ENCODE data around the gene TMEM184A. TPM values are rescaled to one million over a fixed set of nuclear protein-coding genes. Genes with fewer than 3 reads are reported as not detected.

TMEM184A gene
- total and polyA plus RNA-seq, 2 of the 8 experiments (the other 6 are each of a cell fraction or from before 2014, with no cell fraction given), result 1.8 to 2.1 TPM

DNA sequence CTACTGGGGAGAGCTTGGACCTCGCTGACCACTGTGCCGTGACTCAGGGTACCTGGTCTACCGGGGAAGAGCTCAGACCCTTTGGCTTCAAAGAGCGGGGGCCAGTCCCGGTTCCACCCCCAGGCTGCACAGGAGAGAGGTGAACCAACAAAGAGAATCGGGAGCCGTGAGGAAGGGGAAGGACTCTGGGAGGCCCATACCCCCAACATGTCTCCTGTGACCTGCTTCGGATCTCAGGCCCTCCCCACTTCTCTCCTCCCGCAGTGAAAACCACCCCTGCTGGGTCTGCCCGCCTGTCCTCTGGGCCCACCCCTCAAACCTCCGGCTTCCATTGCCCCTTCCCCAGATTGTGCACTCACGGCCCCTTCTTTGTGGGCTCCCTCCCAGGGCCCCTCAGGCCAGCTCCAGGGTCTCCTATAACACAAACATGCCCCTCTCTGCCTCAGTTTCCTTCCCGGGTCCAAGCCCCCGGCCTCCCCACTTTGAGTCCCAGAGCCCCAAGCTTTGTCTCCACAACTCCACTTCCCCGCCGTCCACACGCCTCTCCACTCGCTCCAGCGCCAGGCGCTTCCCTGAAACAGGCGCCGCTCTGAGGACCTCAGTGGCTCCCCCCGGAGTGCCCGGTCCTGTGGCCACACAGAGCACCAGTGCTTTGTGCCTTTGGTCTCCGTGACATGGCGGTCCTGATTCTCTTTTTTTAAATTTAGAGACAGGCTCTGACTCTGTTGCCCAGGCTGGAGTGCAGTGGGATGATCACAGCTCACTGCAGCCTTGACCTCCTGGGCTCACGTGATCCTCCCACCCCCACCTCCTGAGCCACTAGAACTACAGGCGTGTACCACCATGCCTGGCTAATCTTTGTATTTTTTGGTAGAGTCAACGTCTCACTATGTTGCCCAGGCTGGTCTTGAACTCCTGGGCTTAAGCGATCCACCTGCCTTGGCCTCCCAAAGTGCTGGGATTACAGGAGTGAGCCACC lies 44.3 kb downstream of the TMEM184A start:
- H3K14ac ChIP-seq (ENCODE audit: insufficient read length), result no peak overlapping the region
- no peaks in the 10 kb centered on the region for H3K79me1 ChIP-seq (ENCODE audit: low read depth, low read length)
- H2BK12ac ChIP-seq (ENCODE audit: low read depth, low read length), result no peak overlapping the region
- H3K27ac ChIP-seq (ENCODE audit: low read depth, low read length), result no peak overlapping the region
- peaks cover 0 to 2% (median 0%) of the 10 kb centered on the region in 4 experiments; a peak in 1 of 7 replicates for H3K4me1 ChIP-seq (replicated peaks in 1 of 4; ENCODE audit: control insufficient read depth in 3 of 4, insufficient read depth in 4 of 4, low read length in 3 of 4)
- no peak overlapping the region for H3K56ac ChIP-seq (replicated peaks; ENCODE audit: insufficient read length, low read depth, low read length)
- H3K23me2 ChIP-seq (ENCODE audit: low read depth, low read length), result peaks cover under 1% of the 10 kb centered on the region; the same call in 1 of the 2 replicates
- H3K79me2 ChIP-seq (ENCODE audit: control insufficient read depth in 1 of 2, insufficient read depth in 2 of 2, low read length in 2 of 2), result no peaks in the 10 kb centered on the region
- POLR2A ChIA-PET (ENCODE audit: partially characterized antibody), result no interaction called here
- no peak overlapping the region for H3K23ac ChIP-seq (ENCODE audit: insufficient read length)
- H4K91ac ChIP-seq (replicated peaks; ENCODE audit: insufficient read length, low read length), result no peak overlapping the region
- no peaks in the 10 kb centered on the region for H3K27me3 ChIP-seq (replicated peaks in 1 of 4; ENCODE audit: control insufficient read depth in 3 of 4, extremely low read depth in 1 of 4, insufficient read depth in 3 of 4, low read length in 3 of 4)
- no peak overlapping the region for H4K8ac ChIP-seq (ENCODE audit: extremely low read depth, insufficient read depth, low read length)
- H3K9ac ChIP-seq (replicated peaks in 1 of 4; ENCODE audit: extremely low read depth in 1 of 4, low read depth in 3 of 4, low read length in 3 of 4), result no peak overlapping the region
- DNase-seq (ENCODE audit: low read depth in 1 of 2, low spot score in 2 of 2), result no peak
- CTCF ChIA-PET (ENCODE audit: partially characterized antibody), result interaction anchor here (0.7 to 1.4 kb wide), 3 partner anchors 10 to 46 kb away, joined by 3 to 5 read pairs (median 4); partner anchors contain the start of gene TMEM184A
- H3K36me3 ChIP-seq (ENCODE audit: control insufficient read depth in 2 of 4, insufficient read depth in 4 of 4, low read length in 3 of 4), result no peaks in the 10 kb centered on the region
- FAIRE-seq, result no peak
- no peak overlapping the region for H2AFZ ChIP-seq (ENCODE audit: low read length)
- no peak overlapping the region for H2AK5ac ChIP-seq (ENCODE audit: low read depth, low read length)
- no peak overlapping the region for H2BK120ac ChIP-seq (replicated peaks; ENCODE audit: low read depth, low read length)
- no peak overlapping the region for H3K18ac ChIP-seq (ENCODE audit: extremely low read depth, low read length)
- no peak overlapping the region for H2BK15ac ChIP-seq (ENCODE audit: low read length)
- H4K5ac ChIP-seq (ENCODE audit: insufficient read length, low read depth, low read length), result no peak overlapping the region
- H4K20me1 ChIP-seq (replicated peaks in 1 of 2; ENCODE audit: control insufficient read depth in 1 of 2, insufficient read depth in 2 of 2, low read length in 2 of 2), result no peaks in the 10 kb centered on the region
- no peak overlapping the region for H2BK20ac ChIP-seq (ENCODE audit: low read length)
- H3K4me3 ChIP-seq (ENCODE audit: extremely low read depth in 1 of 4, insufficient read depth in 2 of 4, low read depth in 3 of 4, low read length in 4 of 4), result no peak overlapping the region
- no peak overlapping the region for H3K4ac ChIP-seq (replicated peaks; ENCODE audit: insufficient read length, low read depth, low read length)
- WGBS, 2 experiments (ENCODE audit: extremely low coverage in 1 of 2, insufficient coverage in 1 of 2, insufficient read length in 1 of 2, insufficient replicate concordance in 2 of 2, low coverage in 1 of 2, low lambda C conversion rate in 2 of 2, missing lambda C conversion rate in 1 of 2), result 94% methylated on average over 29 of the region's 30 CpGs; no CpG with 5 or more reads in 1 of the 2 experiments
- TF ChIP-seq SAP30 (IDR thresholded peaks at IDR 0.05; ENCODE audit: insufficient read depth, insufficient replicate concordance, low read length), result no peak
- no peak for TF ChIP-seq HDAC6 (IDR thresholded peaks at IDR 0.05; ENCODE audit: low read depth, low read length)
- no peak for TF ChIP-seq SIX5 (IDR thresholded peaks at IDR 0.05; ENCODE audit: low read depth, low read length)
- TF ChIP-seq, protein P1, sequence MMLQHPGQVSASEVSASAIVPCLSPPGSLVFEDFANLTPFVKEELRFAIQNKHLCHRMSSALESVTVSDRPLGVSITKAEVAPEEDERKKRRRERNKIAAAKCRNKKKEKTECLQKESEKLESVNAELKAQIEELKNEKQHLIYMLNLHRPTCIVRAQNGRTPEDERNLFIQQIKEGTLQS (IDR thresholded peaks at IDR 0.05; ENCODE audit: insufficient read depth, low read depth, low read length), result no peak
- no peak for TF ChIP-seq EZH2 (IDR thresholded peaks at IDR 0.05; ENCODE audit: low read depth, low read length, severe bottlenecking)
- TF ChIP-seq, protein P2, sequence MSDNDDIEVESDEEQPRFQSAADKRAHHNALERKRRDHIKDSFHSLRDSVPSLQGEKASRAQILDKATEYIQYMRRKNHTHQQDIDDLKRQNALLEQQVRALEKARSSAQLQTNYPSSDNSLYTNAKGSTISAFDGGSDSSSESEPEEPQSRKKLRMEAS (IDR thresholded peaks at IDR 0.05), result no peak
- H3K9me3 ChIP-seq (ENCODE audit: insufficient read depth in 2 of 2, low read depth in 1 of 2, low read length in 1 of 2), result no peaks in the 10 kb centered on the region
- H3K4me2 ChIP-seq (ENCODE audit: insufficient read depth in 1 of 2, low read depth in 2 of 2, low read length in 2 of 2), result no peak overlapping the region
- no peak overlapping the region for H2BK5ac ChIP-seq (ENCODE audit: low read depth, low read length)
